Glutamatergic neuron (in vitro differentiated cells): ENCODE results near the gene C2CD4C. TPM values are rescaled to one million over a fixed set of nuclear protein-coding genes. Genes with fewer than 3 reads are reported as not detected.

Experiments used
- DNase-seq: peaks from one replicate; pipeline ENCODE4 v3.0.0; 2022
- H3K27ac Mint-ChIP-seq: one replicate; pipeline ENCODE4 v1.8.0; 2020; ENCODE audit warnings: mild to moderate bottlenecking, mixed read lengths, inconsistent platforms; ENCODE audit not compliant: unreplicated experiment
- H3K27me3 Mint-ChIP-seq: one replicate; pipeline ENCODE4 v1.8.0; 2020; ENCODE audit warnings: mild to moderate bottlenecking, moderate library complexity, mixed read lengths, inconsistent platforms; ENCODE audit not compliant: unreplicated experiment
- H3K36me3 Mint-ChIP-seq: one replicate; pipeline ENCODE4 v1.8.0; 2020; ENCODE audit warnings: mild to moderate bottlenecking, mixed read lengths, inconsistent platforms; ENCODE audit not compliant: unreplicated experiment
- H3K4me1 Mint-ChIP-seq: one replicate; pipeline ENCODE4 v1.8.0; 2020; ENCODE audit warnings: mild to moderate bottlenecking, low read depth, mixed read lengths, inconsistent platforms; ENCODE audit not compliant: unreplicated experiment
- H3K4me3 Mint-ChIP-seq: one replicate; pipeline ENCODE4 v1.8.0; 2020; ENCODE audit warnings: mild to moderate bottlenecking, mixed read lengths, inconsistent platforms; ENCODE audit not compliant: unreplicated experiment
- H3K9me3 Mint-ChIP-seq: one replicate; pipeline ENCODE4 v1.8.0; 2020; ENCODE audit warnings: mild to moderate bottlenecking, moderate library complexity, mixed read lengths, inconsistent platforms; ENCODE audit not compliant: unreplicated experiment
- CTCF ChIP-seq: fragments of 200-600 bp; sonication (generic); IDR thresholded peaks from one replicate; pipeline ENCODE4 v1.5.0; 2021; ENCODE audit not compliant: partially characterized antibody, unreplicated experiment
- total RNA-seq: library from RNA; stranded (reverse); fragmentation: NEBNext Ultra II Directional; extraction: Animal tissue kit (Norgen Biotek cat#: 25700); gene quantifications from one replicate; pipeline ENCODE4 v1.2.1, GENCODE V29; 2021; ENCODE audit not compliant: unreplicated experiment

Gene C2CD4C
- total RNA-seq, 1 donor from 2014 or later = 9.6 TPM

- DNase-seq = no peak
- Mint-ChIP-seq H3K9me3 (peaks cover 5% of the 10 kb centered on the region), H3K27ac (peak overlapping the region; percentile 49), H3K27me3 (peaks cover 11% of the 10 kb centered on the region), H3K4me3 (peak overlapping the region; percentile 66), H3K4me1 (peaks cover 18% of the 10 kb centered on the region), H3K36me3 (peaks cover 5% of the 10 kb centered on the region)
- TF ChIP-seq CTCF = no peak
Observed at GRCh38 chr19:371501-372168, 37.3 kb downstream of the C2CD4C start.

GRCh38 chr19:370641-371330 is 38.2 kb downstream of the C2CD4C start:
- Mint-ChIP-seq H3K4me3 (no peak overlapping the region), H3K9me3 (peaks cover 5% of the 10 kb centered on the region), H3K36me3 (peaks cover 5% of the 10 kb centered on the region), H3K27ac (no peak overlapping the region), H3K27me3 (peaks cover 11% of the 10 kb centered on the region), H3K4me1 (peaks cover 18% of the 10 kb centered on the region)
- TF ChIP-seq CTCF = no peak
- no peak for DNase-seq

GRCh38 chr19:369876-370275 is 39.1 kb downstream of the C2CD4C start:
- H3K36me3 Mint-ChIP-seq = peaks cover 5% of the 10 kb centered on the region
- no peak for DNase-seq
- no peak overlapping the region for H3K27ac Mint-ChIP-seq
- no peak overlapping the region for H3K4me3 Mint-ChIP-seq
- H3K4me1 Mint-ChIP-seq = peaks cover 18% of the 10 kb centered on the region
- no peak for TF ChIP-seq CTCF
- H3K27me3 Mint-ChIP-seq = peaks cover 11% of the 10 kb centered on the region
- peaks cover 5% of the 10 kb centered on the region for H3K9me3 Mint-ChIP-seq

- Mint-ChIP-seq H3K27me3 (peaks cover 11% of the 10 kb centered on the region), H3K4me3 (no peak overlapping the region), H3K36me3 (peaks cover 5% of the 10 kb centered on the region), H3K4me1 (peaks cover 18% of the 10 kb centered on the region), H3K27ac (no peak overlapping the region), H3K9me3 (peaks cover 5% of the 10 kb centered on the region)
- TF ChIP-seq CTCF = no peak
- no peak for DNase-seq
Observed at GRCh38 chr19:369256-369655, 39.7 kb downstream of the C2CD4C start.

GRCh38 chr19:368630-369024 is 40.3 kb downstream of the C2CD4C start:
- H3K36me3 Mint-ChIP-seq = peaks cover 5% of the 10 kb centered on the region
- peaks cover 11% of the 10 kb centered on the region for H3K27me3 Mint-ChIP-seq
- H3K4me1 Mint-ChIP-seq = peaks cover 18% of the 10 kb centered on the region
- TF ChIP-seq CTCF = no peak
- H3K9me3 Mint-ChIP-seq = peaks cover 5% of the 10 kb centered on the region
- no peak overlapping the region for H3K27ac Mint-ChIP-seq
- H3K4me3 Mint-ChIP-seq = no peak overlapping the region
- no peak for DNase-seq
